HG02623 (cell line): ENCODE results near the gene SIAE.

Experiments
- ATAC-seq: cut with Tn5 transposase; IDR thresholded peaks from one replicate; pipeline ENCODE4 v1.9.1; 2021; ENCODE audit warnings: moderate library complexity; ENCODE audit not compliant: unreplicated experiment

The SIAE gene

DNA sequence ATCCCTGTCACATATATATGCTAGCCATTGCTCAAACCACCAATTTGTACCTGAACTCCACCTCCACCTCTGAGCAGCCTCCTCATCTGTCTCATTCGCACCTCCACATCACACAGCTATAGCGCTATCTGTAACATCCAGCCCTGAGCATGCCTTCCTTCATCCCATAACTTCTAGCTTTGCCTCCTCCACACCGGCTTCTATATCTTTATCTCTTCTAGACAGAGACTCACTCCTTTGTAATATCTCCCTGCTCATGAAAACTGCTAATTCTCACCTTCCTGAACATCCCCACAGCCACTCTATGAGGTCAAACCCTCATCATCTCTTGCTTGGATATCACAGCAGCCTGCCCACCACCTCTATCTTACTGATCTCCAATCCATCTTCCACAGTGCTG, 5.9 kb downstream of the SIAE start:
- no peak for ATAC-seq

DNA sequence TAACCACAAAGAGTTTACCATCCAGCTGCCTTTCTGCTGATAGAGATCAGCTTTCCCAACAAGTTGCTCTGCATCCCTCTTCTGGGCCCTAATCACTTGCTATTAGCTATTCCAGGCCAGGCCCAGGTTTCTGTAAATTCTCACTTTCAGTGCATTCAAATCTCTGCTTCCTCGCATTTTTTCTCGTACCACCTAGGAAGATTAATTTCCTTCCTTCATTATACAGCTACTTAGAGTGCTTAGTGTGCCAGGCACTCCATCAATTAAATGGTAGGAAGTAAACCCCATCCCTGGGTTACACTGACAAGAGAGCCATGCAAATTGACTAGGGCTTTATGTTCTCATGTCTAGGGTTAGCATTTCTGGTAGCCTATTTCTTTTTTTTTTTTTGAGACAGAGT, 9.7 kb downstream of the SIAE start:
- ATAC-seq = no peak

DNA sequence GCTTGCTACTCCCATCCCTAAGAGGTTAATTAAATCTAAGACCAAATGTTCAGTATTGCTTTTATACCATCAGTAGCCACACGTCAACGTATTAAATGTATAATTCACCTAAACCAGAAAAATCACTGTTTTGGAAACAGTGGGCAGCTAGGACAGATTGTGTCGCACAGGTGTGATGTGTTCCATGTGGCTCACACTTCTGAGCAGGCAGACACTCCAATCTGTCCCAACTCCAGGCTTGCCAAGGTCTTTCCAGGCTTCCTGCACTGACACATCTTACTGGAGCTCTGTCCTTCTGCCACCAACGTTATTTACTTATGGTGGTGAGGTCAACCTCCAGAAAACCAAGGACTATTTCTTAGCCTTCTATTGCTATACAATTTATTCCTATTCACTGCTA, 11.4 kb downstream of the SIAE start:
- no peak for ATAC-seq

DNA sequence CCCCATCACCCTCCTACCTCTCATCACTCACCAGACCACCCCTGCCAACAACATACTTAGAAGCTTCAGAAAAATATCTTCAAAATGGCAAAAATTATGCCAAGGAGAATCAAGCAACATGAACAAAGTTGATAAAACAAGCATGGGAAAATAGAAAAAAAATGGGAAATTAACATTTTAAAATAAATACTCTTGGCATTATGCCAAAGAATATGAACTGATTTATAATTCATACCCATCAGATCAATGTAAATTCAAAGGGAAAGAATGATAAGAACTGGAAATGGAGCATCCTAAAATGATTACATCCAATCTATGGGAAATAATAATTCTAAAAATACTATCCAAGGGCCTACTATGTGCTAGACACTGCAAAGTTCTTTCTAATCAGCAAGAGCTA, 12.0 kb downstream of the SIAE start:
- ATAC-seq = no peak

DNA sequence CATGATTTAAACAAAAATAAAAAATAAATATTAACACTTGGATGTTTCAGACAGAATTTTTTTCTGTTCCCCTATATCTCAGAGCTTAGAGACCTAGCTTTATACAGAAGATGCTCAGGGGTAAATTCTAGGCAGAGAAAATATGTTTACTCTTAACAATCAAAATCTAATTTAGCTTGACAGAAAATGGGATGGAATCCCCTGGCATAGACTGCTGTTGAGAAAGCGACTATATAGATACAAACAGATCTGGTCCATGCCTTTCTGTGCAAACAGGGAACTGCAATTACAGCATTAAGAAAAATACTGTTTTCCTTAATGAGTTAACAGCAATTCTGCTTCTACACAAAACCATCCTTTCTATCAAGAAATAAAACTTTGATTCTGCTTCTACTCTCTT, 14.6 kb downstream of the SIAE start:
- no peak for ATAC-seq

DNA sequence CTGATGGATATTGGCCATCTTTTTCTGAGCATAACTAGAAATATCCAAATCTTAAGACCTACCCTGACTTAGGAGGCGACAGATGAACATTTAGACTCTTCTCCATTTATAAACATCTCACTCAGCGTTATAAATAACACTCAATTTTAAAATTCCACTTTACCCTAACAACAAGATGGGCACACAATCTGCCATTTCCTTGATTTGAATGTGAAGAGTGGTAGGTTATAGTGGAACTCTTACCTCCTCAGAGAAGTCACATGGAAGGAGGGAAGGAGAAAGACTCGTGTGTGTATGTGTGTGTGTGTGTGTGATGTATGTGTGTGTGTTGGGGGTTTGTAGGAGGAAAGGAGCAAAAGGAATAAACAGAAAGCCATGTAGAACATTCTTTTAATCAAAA, 15.0 kb downstream of the SIAE start:
- ATAC-seq = no peak

DNA sequence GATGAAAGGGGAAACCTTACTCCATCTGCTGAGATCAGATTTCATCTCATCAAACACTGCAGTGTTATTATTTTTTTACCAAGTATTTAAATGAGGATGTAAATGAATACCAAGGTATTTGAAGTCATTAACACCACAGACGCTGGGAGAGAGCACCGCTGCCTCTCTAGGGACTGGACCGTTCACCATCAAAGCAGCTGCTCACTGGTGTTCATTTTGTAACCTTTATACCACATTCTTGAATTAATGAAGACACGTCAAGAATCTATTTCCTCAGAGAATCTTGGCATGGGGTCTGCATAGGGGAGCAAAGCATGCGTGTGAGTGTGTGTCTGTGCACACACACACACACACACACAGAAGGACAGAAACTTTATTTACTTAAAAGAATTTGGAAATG, 15.6 kb downstream of the SIAE start:
- ATAC-seq = no peak

DNA sequence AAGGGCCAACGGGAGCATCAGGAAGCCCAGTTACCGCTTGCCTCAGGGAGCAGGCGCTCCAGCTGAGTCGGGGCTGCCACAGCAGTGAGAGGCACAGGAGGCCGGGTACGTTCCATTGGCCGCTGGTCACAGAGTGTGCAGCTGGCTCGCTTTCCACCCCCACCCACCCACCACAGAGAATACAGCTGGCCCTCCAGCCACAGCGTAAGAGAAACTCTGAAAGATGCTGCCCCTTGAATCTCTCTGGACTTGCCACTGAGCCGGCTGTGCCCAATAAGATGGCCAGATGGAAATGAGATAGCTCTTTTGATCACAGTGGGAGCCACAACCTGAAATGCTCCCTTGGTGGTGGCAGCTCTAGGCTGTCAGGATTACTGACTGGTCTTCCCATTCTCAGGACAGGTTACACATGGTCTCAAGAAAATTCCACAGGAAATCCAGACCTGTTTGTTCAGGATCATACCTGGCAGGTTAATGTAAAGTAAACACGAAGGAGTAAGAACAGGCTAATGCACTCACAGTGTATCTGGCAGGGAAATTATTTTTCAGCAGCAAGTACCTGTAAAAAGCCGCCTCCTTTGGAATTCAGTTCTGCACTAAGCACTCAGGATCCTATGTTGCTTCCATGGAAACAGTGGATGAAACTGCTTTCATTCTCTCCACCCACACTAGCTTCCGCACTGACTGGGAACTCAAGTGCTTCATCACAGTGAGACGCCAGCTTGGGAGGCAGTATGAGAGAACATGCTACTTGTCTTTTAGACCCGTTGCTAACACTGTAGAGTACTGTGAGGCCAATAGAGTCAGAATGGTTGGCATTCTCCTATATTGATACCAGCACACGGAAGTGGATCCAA, 16.5 kb downstream of the SIAE start:
- ATAC-seq = no peak

DNA sequence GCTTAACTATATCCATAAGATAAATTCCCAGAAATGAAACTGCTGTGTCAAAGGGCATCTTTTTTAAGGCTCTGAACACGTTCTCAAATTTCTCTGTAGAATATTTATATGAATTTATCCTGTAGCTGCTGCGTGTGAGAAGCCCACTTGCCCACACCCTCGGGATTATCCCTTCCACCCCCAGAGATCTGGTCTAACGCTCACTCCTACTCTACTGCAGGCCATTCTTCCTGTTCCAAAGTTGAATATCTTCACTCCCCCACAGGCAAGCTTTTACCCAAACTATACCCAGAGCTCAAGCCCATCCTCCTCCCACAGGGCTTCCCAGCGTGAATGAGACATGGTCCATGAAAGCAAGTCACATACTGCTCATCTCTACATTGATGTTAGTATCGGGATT, 24.9 kb downstream of the SIAE start:
- no peak for ATAC-seq

DNA sequence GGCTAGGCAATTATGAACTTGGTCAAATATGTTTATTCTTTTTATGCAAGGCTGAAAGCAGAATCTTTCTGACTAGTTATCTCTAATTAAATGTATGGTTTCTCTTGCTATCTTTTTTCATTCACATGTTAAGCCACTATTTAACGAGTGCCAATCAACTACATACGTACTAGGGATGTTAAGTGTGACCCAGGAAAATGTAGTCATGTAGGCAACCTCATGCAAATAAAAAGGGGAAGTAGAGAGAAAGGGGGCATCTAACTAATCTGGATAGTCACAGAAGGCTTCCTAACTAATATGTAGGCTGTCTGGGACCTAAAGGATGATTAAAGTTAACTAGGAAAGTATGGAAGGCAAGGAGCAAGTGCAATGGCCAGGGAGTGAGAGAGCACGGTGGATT, 27.4 kb downstream of the SIAE start:
- ATAC-seq = peak; percentile 56

DNA sequence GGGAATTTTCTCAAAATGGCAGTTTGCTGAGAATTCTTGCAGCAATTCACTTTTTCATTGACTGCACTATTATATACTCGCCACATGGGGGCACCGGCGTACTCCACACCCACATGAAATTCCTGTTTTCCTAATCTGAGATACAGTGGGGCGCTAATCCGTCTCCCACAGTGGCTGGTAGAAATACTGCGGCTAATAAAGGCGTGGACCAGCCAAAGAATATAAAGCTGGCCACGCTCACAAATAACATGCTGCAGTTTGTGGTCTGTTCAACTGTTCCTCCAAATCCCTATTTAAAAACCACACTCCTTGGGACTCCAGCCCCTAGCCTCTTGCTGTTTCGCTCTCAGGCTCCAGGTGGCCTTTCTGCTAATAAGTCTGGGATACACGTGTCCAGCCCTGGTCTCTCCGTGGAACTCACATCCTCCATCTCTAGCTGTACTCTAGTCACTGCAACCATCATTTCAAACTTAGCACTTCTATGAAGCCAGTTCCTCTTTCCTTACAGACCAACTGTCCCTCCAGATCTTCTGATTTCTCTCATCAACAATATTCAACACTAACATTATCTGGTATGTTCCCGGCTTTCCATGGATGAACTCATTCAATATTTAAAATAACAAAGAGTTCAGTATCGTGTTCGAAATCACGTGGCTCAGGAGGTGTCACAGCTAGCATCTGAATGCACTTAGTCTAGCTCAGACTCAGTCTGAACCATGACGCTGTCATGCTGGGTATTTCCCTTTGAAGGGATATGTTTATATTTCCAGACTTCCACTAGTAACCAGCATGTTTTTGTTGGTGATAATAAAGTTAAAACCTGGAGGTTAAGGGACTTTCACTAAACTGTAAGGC, 28.9 kb downstream of the SIAE start:
- ATAC-seq = no peak

DNA sequence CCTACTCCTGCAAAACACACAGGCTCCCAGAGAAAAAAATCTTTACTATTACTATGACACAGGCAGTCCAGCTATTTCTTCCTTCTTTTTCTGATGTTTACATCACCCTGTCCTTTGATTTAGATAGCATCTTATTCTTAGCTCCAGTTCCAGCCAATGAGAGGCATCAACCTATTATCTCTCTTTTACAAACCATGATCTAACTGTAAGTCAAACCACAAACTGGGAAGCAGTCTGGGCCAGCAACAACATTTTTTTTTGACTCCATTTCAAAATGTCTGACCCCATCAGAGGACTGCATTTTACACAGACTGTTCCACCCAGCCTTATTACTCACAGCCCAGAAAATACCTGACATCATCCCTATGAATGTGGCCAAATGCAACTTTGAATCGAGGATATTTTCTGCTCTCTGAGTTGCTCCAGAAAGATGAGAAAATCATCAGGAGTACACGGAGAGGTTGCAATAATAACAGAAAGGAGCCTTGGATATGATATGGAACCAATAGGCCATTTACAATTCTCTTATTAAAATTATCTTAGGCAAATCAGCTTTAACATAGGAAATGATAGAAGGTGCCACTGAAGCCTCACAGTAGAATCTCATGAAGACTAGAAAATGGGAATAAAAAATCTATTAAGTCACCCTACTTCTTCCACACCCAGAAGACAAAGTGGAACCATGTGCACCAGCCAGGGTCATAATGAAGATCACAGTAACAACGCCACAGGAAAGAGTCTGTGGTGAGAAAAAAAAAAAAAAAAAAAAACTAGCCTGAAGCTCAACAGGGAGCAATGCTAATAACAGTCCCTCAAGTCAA, 29.7 kb downstream of the SIAE start:
- no peak for ATAC-seq

DNA sequence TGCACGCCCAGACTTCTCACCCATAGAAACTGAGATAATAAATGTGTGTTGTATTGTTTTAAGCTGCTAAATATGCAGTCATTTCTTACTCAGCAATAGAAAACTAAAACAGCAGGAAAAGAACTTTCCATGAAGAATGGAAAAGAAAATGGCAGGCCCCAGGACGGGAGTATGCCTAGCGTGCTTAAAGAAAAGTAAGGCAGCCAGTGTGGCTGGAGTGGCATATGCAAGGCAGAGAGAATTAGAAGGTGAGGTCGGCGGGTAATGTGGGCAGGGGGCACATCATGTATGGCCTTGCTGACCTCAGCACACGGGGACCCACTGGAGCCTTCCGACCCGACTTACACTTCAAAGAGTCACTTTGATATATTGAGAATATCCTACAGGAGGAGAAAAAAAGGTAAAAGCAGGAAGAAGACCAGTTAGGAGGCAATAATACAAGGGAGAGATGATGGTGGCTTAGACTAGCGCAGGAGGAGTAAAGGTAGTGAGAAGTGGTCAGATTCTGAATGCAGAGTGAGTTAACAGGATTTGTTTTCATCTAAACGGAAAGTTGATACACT, 30.4 kb downstream of the SIAE start:
- ATAC-seq = no peak

DNA sequence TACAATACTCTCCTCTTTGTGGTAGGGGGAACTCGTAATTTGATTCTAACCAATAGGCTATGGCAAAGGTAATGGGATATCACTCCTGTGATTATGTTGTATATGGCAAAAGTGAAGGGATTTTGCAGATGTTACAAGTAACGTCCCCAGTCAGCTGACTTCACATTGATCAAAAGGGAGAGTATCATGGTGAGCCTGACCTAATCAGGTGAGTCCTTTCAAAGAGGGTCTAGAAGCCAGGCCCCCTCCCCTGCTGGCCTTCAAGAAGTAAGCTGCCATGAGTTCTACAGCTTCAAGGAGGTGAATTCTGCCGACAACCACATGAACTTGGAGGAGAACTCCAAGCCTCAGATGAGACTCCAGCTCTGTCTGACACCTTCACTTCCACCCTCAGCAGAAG, 30.9 kb downstream of the SIAE start:
- ATAC-seq = no peak

DNA sequence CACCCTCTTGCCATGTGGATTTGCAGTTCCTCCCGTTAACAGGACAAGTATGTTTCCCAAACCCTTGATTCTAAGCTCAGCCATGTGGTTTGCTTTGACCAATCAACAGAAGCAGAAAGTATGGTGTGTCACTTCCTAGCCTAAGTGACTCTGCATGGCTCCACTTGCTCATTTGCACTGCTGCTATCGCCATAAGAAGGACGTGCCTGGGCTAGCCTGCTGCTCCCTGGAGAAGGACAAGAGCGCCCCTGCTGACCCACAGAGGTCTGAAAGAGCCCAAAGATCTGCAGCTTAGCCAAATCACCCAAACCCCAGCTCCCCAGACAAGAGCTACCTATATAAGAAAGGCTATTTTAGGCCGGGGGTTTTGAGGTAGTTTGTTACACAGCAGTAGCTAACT, 32.9 kb downstream of the SIAE start:
- no peak for ATAC-seq

DNA sequence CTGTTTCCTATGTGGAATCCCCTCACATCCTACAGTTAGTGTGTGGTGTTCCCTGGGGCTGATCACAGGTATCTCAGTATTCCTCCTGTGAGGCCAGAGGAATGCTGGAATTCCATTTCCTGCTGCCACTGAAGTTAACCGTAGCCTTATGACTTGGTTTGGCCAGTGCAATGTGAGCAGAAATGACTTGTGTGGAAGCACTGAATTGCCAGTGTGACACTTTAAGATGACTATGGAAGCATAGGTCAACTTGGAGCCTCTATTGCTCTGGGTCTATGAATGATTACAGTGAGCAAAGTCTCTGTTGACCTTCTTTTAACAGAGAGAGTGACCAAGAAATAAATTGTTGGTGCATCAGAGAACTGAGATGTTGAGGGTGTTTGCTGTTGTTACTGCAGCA, 34.4 kb downstream of the SIAE start:
- no peak for ATAC-seq

DNA sequence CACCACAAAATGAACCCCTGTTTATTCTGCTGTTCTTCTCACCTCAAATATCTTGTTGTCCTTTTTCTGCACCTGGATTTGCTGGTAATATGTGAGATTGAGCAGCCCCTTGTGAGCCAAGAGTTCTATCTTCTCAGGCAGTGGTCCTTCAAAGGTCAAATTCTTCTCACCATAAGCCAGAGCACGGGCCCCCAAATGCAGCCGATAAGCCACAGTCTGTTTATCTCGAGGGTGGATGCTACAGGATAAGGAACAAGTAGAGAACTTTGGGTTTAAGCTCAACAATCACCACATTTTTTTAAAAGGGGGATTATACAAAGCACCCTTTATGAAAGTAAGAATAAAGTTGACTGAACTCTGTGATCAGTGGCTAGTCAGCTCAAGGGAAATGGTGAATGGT, 35.0 kb downstream of the SIAE start:
- no peak for ATAC-seq

DNA sequence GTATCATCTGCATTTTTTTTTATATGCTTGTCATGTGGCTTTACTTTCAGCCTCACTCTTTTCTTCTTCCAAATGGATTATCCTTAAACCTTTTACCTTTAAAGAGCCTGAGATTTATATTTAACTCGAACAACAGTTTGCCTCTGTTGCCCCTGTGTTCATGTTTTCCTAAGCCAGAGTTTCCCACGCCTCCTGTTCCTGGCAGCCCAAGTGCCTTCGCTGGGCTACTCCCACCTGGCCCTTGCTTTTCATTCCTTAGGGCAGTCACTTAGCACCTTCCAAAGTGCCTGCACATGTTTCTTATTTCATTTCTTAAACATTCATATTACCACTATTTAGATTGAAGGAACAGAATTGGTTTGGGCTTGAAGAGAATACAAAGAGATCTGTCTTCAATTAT, 37.6 kb downstream of the SIAE start:
- ATAC-seq = no peak

DNA sequence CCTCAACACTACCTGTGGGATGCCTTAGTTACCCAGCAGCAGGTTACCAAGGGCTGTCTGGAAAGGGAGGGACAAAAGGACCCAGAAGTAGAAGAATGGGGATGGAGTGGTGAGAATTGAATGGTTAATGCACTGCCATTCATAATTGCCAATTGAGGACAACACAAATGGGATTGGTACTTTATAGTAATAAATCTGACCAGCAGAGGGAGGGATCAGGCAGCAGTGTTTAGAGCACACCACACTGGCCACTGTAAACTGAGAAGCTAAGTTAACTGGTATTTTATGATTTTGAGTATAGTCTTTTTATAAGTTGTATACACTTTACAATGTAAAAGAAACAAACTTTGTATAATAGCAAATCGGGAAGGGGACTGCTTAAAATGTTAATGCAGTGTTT, 40.2 kb downstream of the SIAE start:
- ATAC-seq = no peak

DNA sequence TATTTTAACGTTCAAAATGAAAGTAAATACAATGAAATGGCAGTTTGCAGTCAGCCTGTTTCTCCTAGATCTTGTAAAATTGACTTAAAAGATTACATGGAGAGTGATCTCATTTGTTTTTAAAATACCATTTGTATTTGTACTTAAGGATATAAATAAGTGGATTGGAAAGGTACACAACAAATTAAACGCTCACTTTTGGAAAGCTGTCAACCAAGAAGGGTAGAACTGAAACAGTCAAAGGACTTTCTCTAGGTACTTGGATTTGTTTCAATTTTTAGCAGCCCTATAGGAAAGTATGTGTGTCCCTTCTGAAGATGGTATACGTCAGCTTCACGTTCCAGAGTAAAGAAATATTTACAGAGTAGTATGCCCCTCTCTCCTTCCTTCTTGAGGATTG, 43.6 kb downstream of the SIAE start:
- ATAC-seq = no peak

DNA sequence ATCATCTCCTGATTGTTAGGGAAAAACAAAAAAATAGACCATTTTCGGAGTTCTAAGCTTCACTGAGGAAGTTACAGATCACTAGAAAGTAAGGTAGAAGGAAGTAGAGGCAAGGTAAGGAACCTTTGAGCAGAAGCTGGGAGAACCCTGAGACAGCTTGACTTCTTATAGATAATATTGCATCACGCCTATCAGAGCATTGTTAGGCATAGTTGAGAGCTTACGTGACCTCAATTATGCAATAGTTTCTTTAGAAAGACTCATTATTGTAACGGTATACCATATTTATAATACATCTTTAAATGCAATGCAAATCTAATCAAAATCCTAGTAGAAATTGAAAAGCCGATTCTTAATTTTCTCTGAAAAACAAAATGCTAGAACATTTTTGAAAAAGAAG, 46.0 kb downstream of the SIAE start:
- no peak for ATAC-seq
